BLaER1 (cell line): ENCODE results near the gene SLC39A8.
A peak's percentile ranks its signal among the peaks of the same experiment; 100 is the strongest.

Source experiments
- H3K27ac ChIP-seq: shearing (Covaris generic); formaldehyde crosslinking; 2 replicates; pipeline ENCODE4 v1.8.1; 2022
- H3K27me3 ChIP-seq: shearing (Covaris generic); formaldehyde crosslinking; 2 replicates; pipeline ENCODE4 v1.8.1; 2022
- H3K36me3 ChIP-seq: shearing (Covaris generic); formaldehyde crosslinking; 2 replicates; pipeline ENCODE4 v1.8.1; 2022
- H3K4me1 ChIP-seq: shearing (Covaris generic); formaldehyde crosslinking; 2 replicates; pipeline ENCODE4 v1.8.1; 2022
- H3K4me2 ChIP-seq: shearing (Covaris generic); formaldehyde crosslinking; 2 replicates; pipeline ENCODE4 v1.8.1; 2022
- H3K4me3 ChIP-seq: shearing (Covaris generic); formaldehyde crosslinking; 2 replicates; pipeline ENCODE4 v1.8.1; 2022
- H3K9ac ChIP-seq: shearing (Covaris generic); formaldehyde crosslinking; 2 replicates; pipeline ENCODE4 v1.8.1; 2022
- H3K9me3 ChIP-seq: shearing (Covaris generic); formaldehyde crosslinking; 2 replicates; pipeline ENCODE4 v1.8.1; 2022
- H4K20me1 ChIP-seq: shearing (Covaris generic); formaldehyde crosslinking; 2 replicates; pipeline ENCODE4 v1.8.1; 2022
- Cebpa-rat ChIP-seq: shearing (Covaris generic); IDR thresholded peaks from 2 replicates; pipeline ENCODE4 v1.8.1; 2022

The SLC39A8 gene

DNA sequence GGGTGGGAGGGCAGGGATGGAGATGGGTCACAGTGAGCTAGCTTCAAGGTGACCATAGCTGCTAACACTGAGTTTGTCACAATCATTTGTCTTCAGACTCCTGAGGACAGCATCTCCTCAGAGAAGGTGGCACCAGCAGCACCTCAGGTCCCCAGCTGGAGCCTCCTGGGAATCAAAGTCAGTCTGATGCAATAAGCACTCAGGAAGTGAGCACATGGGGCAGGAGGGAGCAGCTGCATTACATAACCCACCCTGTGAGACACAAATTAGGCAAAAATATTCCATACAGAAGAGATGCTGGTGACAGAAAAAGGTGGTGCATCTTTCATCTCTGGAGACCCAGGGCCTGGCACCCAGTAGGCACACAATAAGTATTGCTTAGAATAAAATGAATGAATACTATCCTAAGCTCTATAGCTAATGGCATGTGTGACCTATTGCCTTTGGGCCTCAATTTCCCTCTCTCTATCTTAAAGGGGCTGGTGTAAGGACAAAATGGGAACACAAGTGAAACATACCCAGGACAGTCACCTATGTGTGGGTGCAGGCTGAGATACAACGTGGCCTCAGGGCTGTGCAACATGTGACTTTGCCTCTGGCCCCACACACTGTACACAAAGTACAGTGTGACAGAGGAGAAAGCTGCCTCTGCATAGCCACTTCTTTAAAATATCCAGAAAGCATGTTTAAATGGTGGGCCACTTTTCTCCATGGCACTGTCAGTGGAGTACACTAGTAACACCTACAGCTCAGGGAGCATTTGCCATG is 37.1 kb downstream of the SLC39A8 start:
- Histone ChIP-seq H3K27me3 (no peaks in the 10 kb centered on the region), H3K36me3 (peaks cover 31% of the 10 kb centered on the region), H3K4me3 (no peak overlapping the region), H4K20me1 (no peaks in the 10 kb centered on the region), H3K4me1 (peaks cover 8% of the 10 kb centered on the region), H3K4me2 (peak overlapping the region; percentile 57), H3K9ac (no peak overlapping the region), H3K27ac (no peak overlapping the region), H3K9me3 (no peaks in the 10 kb centered on the region)
- TF ChIP-seq Cebpa-rat = peak; percentile 50; the same call in 1 of the 2 replicates

DNA sequence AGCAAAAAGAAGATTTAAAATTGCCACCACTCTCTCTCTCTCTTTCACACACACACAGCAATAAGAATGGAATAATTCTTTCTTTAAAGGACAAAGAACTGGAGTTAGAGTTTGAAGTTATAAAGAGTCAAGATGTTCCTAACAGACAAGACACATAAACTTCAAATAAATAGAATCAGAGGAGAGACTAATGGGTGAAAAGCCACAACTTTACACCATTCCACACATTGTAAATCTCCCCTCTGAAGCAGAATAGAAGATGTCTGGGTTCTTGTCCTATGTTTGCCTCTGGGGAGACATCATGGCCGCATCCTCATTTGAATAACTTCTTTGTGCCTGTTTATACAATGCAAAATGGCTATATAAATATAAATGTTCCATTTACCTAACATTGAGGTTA is 39.6 kb downstream of the SLC39A8 start:
- Histone ChIP-seq H3K27ac (no peak overlapping the region), H3K27me3 (no peaks in the 10 kb centered on the region), H3K36me3 (peaks cover 44% of the 10 kb centered on the region), H3K9me3 (no peaks in the 10 kb centered on the region), H3K4me2 (no peak overlapping the region), H3K9ac (no peak overlapping the region), H3K4me3 (no peak overlapping the region), H4K20me1 (no peaks in the 10 kb centered on the region), H3K4me1 (peaks cover 8% of the 10 kb centered on the region)
- TF ChIP-seq Cebpa-rat = no peak

DNA sequence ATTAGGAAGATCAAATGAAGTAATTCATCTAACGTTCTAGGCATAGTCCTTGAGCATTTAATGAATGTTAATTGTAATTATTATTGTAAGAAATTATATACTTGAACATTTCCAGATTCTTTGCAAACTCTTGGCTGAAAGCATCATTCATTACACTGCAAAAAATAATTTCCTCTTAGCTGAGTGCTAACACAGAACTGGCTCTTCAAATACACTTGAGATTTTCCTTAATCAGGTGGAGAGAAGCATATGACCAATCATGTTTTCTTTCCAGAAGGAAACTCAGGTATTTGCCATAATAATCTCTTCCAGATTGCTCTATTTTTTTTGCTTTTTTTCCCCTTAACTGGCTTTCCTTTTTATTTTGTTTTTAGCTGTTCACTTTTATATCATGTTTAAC is 42.5 kb downstream of the SLC39A8 start:
- H3K4me2 ChIP-seq = no peak overlapping the region
- H3K27ac ChIP-seq = no peak overlapping the region
- no peaks in the 10 kb centered on the region for H4K20me1 ChIP-seq
- H3K27me3 ChIP-seq = no peaks in the 10 kb centered on the region
- H3K9ac ChIP-seq = no peak overlapping the region
- no peak for TF ChIP-seq Cebpa-rat
- no peaks in the 10 kb centered on the region for H3K9me3 ChIP-seq
- peaks cover 18% of the 10 kb centered on the region for H3K4me1 ChIP-seq
- H3K36me3 ChIP-seq = peaks cover 34% of the 10 kb centered on the region
- no peak overlapping the region for H3K4me3 ChIP-seq

DNA sequence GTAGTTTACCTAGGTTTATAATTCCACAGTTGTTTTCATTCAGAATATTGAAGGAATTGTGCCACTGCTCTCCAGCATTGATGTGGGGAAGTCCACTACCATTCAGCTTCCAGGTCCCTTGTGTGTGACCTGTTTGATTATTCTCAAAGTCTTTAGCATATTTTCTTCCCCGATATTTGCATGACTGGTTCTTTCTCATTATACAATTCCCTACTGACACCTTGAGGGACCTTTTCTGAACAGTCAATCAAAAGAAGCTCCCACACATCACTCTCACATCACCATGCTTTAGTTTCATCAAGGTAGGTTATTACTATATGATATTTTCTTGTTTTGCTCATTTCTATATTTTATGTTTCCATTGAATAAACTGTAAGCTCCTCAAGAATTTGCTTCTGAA is 44.1 kb downstream of the SLC39A8 start:
- Histone ChIP-seq H3K27me3 (no peaks in the 10 kb centered on the region), H3K36me3 (peaks cover 43% of the 10 kb centered on the region), H3K4me3 (no peak overlapping the region), H3K4me2 (no peak overlapping the region), H4K20me1 (no peaks in the 10 kb centered on the region), H3K9me3 (no peaks in the 10 kb centered on the region), H3K9ac (no peak overlapping the region), H3K4me1 (peaks cover 18% of the 10 kb centered on the region), H3K27ac (no peak overlapping the region)
- no peak for TF ChIP-seq Cebpa-rat

DNA sequence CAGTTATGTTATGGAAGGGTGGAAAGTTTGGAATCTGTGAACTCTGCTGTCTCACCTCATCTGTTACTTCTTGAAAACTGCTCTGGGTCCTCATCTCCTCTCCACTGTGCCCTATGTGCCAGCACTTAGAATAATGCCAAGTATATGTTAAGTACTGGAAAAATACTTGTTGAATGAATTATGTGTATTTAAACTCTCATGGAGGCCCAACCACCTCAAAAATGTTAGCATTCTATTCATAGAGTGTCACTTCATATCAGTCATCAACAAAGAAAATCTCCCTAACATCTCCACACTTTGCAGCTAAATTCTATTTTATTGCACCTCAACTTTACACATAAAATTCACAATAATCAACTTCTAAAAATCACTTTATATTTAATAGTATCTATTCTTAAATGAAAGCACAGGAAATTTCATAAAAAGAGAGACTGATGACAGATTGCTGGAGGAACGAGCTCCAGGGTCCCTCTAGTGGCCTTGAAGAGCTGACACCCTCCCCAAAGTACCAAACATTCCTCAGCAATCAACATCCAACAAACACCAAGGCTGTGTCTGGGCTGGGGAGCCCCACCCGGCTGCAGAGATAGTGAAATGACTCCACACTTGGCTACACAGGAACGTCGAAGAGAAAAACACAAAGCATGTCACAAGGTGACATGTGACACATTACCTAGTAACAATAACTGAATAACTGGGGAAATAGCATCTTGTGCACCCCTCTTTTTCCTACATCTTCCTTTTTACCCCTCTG is 45.8 kb downstream of the SLC39A8 start:
- Histone ChIP-seq H3K4me2 (peak overlapping the region; percentile 74), H3K9me3 (peaks cover 6% of the 10 kb centered on the region; the same call in 1 of the 2 replicates), H3K27me3 (no peaks in the 10 kb centered on the region), H3K4me1 (peaks cover 18% of the 10 kb centered on the region), H3K36me3 (peaks cover 43% of the 10 kb centered on the region), H3K27ac (peak overlapping the region; percentile 39; the same call in 1 of the 2 replicates), H3K4me3 (no peak overlapping the region), H4K20me1 (no peaks in the 10 kb centered on the region), H3K9ac (no peak overlapping the region)
- TF ChIP-seq Cebpa-rat = no peak

DNA sequence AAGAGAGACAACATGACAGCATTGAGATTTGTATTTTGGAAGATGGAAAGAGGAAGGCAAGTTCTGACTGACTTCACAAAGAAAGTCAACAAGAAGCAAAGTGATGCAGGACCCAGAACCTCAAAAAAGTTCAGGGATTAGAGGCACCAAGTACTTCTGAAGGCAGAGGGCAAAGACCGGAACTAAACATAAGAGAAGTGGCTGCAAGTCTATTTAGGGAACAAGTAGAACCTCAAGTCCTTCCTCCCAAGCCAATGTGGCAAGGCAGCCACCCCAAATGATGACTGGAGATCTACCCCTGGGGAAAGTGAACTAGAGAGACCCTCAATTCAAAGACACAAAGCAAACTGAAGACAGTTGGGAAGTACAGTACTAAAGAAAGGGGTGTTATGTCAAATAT is 46.6 kb downstream of the SLC39A8 start:
- H3K36me3 ChIP-seq = peaks cover 38% of the 10 kb centered on the region
- peaks cover 18% of the 10 kb centered on the region for H3K4me1 ChIP-seq
- peak overlapping the region; percentile 39; the same call in 1 of the 2 replicates for H3K27ac ChIP-seq
- peaks cover 6% of the 10 kb centered on the region; the same call in 1 of the 2 replicates for H3K9me3 ChIP-seq
- no peaks in the 10 kb centered on the region for H3K27me3 ChIP-seq
- peak overlapping the region; percentile 74 for H3K4me2 ChIP-seq
- H4K20me1 ChIP-seq = no peaks in the 10 kb centered on the region
- no peak for TF ChIP-seq Cebpa-rat
- no peak overlapping the region for H3K9ac ChIP-seq
- no peak overlapping the region for H3K4me3 ChIP-seq

DNA sequence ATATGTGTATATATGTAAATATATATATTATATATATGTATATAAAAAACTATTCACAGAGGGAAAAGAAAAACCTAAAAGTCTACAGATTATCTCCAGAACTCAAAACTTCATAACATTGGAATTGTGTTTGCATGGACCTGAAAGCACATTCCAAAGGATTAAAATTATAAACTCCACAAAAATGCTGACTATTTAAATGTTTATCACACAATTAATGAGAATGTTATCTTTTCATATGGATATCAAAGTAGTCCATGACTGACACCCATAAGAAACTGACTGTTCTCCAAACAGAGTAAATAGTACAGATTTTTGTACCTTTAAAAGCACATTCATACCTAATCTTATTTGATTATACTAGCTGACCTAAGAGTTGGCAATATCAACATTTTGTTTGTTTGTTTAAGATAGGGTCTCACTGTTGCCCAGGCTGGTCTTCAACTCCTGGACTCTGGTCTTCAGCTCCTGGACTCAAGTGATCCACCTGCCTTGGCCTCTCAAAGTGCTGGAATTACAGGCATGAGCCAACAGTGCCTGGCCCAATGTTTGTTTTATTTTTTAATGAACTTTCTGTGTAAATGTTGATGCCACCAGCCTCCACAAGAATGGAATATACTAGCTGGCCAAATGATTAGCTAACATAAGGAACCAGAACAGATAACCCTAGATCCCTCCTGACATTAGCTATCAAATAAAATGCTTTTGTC is 50.0 kb downstream of the SLC39A8 start:
- no peak for TF ChIP-seq Cebpa-rat
- H3K4me2 ChIP-seq = no peak overlapping the region
- no peaks in the 10 kb centered on the region for H4K20me1 ChIP-seq
- H3K36me3 ChIP-seq = peaks cover 37% of the 10 kb centered on the region
- no peak overlapping the region for H3K4me3 ChIP-seq
- peaks cover 18% of the 10 kb centered on the region for H3K4me1 ChIP-seq
- H3K9me3 ChIP-seq = peaks cover 18% of the 10 kb centered on the region
- H3K9ac ChIP-seq = no peak overlapping the region
- H3K27ac ChIP-seq = no peak overlapping the region
- H3K27me3 ChIP-seq = no peaks in the 10 kb centered on the region

- no peak for TF ChIP-seq Cebpa-rat
- Histone ChIP-seq H3K4me2 (no peak overlapping the region), H3K4me3 (no peak overlapping the region), H3K27ac (no peak overlapping the region), H3K9me3 (peaks cover 32% of the 10 kb centered on the region), H3K27me3 (no peaks in the 10 kb centered on the region), H4K20me1 (no peaks in the 10 kb centered on the region), H3K4me1 (no peaks in the 10 kb centered on the region), H3K36me3 (peaks cover 36% of the 10 kb centered on the region), H3K9ac (no peak overlapping the region)
Measured at GRCh38 chr4:102288497-102288896, 56.8 kb downstream of the SLC39A8 start.

GRCh38 chr4:102285831-102286230 is 59.5 kb downstream of the SLC39A8 start:
- no peaks in the 10 kb centered on the region for H3K4me1 ChIP-seq
- peaks cover 31% of the 10 kb centered on the region for H3K36me3 ChIP-seq
- no peak overlapping the region for H3K9ac ChIP-seq
- H3K27me3 ChIP-seq = no peaks in the 10 kb centered on the region
- no peak overlapping the region for H3K4me2 ChIP-seq
- H3K27ac ChIP-seq = no peak overlapping the region
- no peaks in the 10 kb centered on the region for H4K20me1 ChIP-seq
- no peak for TF ChIP-seq Cebpa-rat
- H3K4me3 ChIP-seq = no peak overlapping the region
- H3K9me3 ChIP-seq = peaks cover 25% of the 10 kb centered on the region
